Left lung (tissue), 10 donors: Measurements from ENCODE around the gene COQ4. TPM values are rescaled to one million over a fixed set of nuclear protein-coding genes. Genes with fewer than 3 reads are reported as not detected.

Source experiments
- ATAC-seq: fragments of 200-7000 bp; cut with Tn5 transposase; one replicate; pipeline ENCODE4 v1.9.1; 2020; ENCODE audit warnings: moderate library complexity
- DNase-seq, 4 donors: peaks; one replicate each; pipeline ENCODE4 v3.0.0-alpha.2; 2013 to 2020
- H3K27ac ChIP-seq, 2 donors: fragments of 200-600 bp; sonication (generic) in 1 of 2; one replicate each; pipeline versions ENCODE4 v1.5.0 to v1.8.0; 2020 to 2021
- H3K27me3 ChIP-seq, 2 donors: fragments of 200-600 bp; sonication (generic) in 1 of 2; one replicate each; pipeline versions ENCODE4 v1.5.0 to v1.8.0; 2020 to 2021
- H3K36me3 ChIP-seq, 2 donors: fragments of 200-600 bp; sonication (generic) in 1 of 2; one replicate each; pipeline versions ENCODE4 v1.5.0 to v1.8.0; 2020 to 2021
- H3K4me1 ChIP-seq, 2 donors: fragments of 200-600 bp; one replicate each; pipeline ENCODE4 v1.8.0; 2021
- H3K4me3 ChIP-seq, 2 donors: fragments of 200-600 bp; sonication (generic) in 1 of 2; one replicate each; pipeline versions ENCODE4 v1.5.0 to v1.8.0; 2020 to 2021; ENCODE audit warnings: mild to moderate bottlenecking in 1 of 2
- H3K9me3 ChIP-seq, 2 donors: fragments of 200-600 bp; sonication (generic) in 1 of 2; one replicate each; pipeline versions ENCODE4 v1.5.0 to v1.8.0; 2020 to 2021
- intact Hi-C, 2 donors: fragments of 100-400 bp; cut with DNase I; formaldehyde crosslinking; loops; one replicate each; pipeline versions ENCODE4 v1.11.2 to v1.14.2; 2022
- polyA plus RNA-seq, 6 donors: library from polyadenylated mRNA; unstranded; fragments of 120-200 nt; gene quantifications; one replicate each; pipeline ENCODE4 v1.2.1, GENCODE V29; 2013; ENCODE audit not compliant: insufficient read length in 6 of 6
- total RNA-seq, 2 donors: library from RNA; stranded (reverse); fragmentation: NEBNext Ultra II Directional; extraction: Animal tissue kit (Norgen Biotek cat#: 25700); gene quantifications; one replicate each; pipeline ENCODE4 v1.2.1, GENCODE V29; 2021
- TF ChIP-seq, protein P1 (sequence below), 2 donors: fragments of 200-600 bp; sonication (generic) in 1 of 2; IDR thresholded peaks; one replicate each; pipeline versions ENCODE4 v1.5.0 to v1.8.0; 2021; ENCODE audit warnings: antibody characterized with exemption in 2 of 2
- donor health status: DM: no; HTN: yes; CAD: no.
- donor health status: DM: no; HTN: no; CAD: no.

Gene COQ4
- total and polyA plus RNA-seq, 8 donors = 35.5 to 77.1 (median 61.4) TPM

DNA sequence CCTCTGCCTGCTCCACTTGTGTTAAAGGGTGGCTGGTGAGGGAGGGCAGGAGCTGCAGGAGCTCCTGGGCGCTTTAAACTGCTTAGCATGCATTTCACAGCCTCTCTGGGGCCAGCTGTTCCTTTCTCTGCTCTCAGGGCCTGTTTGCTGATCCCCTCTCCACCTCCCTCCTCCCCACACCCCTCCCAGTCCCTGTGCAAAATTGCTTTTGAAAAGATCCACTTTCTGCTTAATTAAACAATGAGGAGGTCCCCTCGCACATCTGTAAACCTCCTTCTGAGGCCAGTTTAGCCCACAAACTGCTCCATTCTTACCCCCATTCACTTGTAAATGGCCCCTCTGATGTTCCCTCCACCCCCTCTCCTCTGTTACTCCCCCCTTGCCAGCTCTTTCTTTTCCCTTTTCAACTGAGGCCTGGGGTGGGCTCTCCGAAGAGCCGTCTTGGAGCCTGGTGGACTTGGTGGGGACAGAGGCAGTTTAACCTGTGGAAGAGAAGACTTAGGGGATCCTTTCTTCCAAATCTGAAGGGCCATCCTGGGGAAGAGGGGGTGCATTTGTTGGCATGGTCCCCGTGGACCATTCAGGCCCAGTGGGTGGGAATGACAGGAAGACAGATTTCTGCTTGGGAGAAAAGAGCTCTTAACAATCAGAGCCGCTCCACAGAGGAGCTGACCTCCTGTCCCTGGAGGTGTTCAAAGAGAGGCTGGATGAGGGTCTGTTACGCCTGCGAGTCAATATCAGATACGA, 60.5 kb downstream of the COQ4 start:
- Histone ChIP-seq H3K4me3 (no peak overlapping the region), H3K27me3 (no peaks in the 10 kb centered on the region), H3K4me1 (no peaks in the 10 kb centered on the region), H3K36me3 (peaks cover 0 to 96% of the 10 kb centered on the region in 2 donors), H3K27ac (no peak overlapping the region), H3K9me3 (no peaks in the 10 kb centered on the region)
- DNase-seq (no peak), ATAC-seq (no peak)
- intact Hi-C loops = no loop called here
- TF ChIP-seq, protein P1, sequence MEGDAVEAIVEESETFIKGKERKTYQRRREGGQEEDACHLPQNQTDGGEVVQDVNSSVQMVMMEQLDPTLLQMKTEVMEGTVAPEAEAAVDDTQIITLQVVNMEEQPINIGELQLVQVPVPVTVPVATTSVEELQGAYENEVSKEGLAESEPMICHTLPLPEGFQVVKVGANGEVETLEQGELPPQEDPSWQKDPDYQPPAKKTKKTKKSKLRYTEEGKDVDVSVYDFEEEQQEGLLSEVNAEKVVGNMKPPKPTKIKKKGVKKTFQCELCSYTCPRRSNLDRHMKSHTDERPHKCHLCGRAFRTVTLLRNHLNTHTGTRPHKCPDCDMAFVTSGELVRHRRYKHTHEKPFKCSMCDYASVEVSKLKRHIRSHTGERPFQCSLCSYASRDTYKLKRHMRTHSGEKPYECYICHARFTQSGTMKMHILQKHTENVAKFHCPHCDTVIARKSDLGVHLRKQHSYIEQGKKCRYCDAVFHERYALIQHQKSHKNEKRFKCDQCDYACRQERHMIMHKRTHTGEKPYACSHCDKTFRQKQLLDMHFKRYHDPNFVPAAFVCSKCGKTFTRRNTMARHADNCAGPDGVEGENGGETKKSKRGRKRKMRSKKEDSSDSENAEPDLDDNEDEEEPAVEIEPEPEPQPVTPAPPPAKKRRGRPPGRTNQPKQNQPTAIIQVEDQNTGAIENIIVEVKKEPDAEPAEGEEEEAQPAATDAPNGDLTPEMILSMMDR (IDR thresholded peaks at IDR 0.05) = no peak

Other genes with a start within 250 kb of the COQ4 start
- 10 to 100 TPM; 34.8 to 56.9 TPM for gene PTGES2, start 195.1 kb upstream of the COQ4 start, total RNA-seq
- 10 to 100 TPM; 25.8 to 45.6 (median 35.9) TPM for gene PTGES2, start 195.1 kb upstream of the COQ4 start, polyA plus RNA-seq
- gene LCN2, start 173.4 kb upstream of the COQ4 start, total RNA-seq = 100 to 1,000 TPM in 1 of 2 donors, 10 to 100 TPM in 1; 37.7 to 155 TPM
- gene LCN2, start 173.4 kb upstream of the COQ4 start, polyA plus RNA-seq = 1 to 10 TPM; 1.3 to 3.1 (median 1.8) TPM
- 10 to 100 TPM; 38.4 to 66.0 TPM for gene BBLN, start 162.6 kb upstream of the COQ4 start, total RNA-seq
- 10 to 100 TPM; 27.1 to 44.3 (median 36.3) TPM for gene BBLN, start 162.6 kb upstream of the COQ4 start, polyA plus RNA-seq
- 100 to 1,000 TPM; 102 to 115 TPM for gene CIZ1, start 131.3 kb upstream of the COQ4 start, total RNA-seq
- gene CIZ1, start 131.3 kb upstream of the COQ4 start, polyA plus RNA-seq = 100 to 1,000 TPM; 140 to 163 (median 148) TPM
- 10 to 100 TPM in 1 of 2 donors, 1 to 10 TPM in 1; 9.0 to 17.2 TPM for gene DNM1, start 119.5 kb upstream of the COQ4 start, total RNA-seq
- gene DNM1, start 119.5 kb upstream of the COQ4 start, polyA plus RNA-seq = 10 to 100 TPM; 60.6 to 90.0 (median 65.3) TPM
- 100 to 1,000 TPM; 108 to 126 TPM for gene GOLGA2, start 46.8 kb upstream of the COQ4 start, total RNA-seq
- 100 to 1,000 TPM in 5 of 6 donors, 10 to 100 TPM in 1; 97.2 to 163 (median 117) TPM for gene GOLGA2, start 46.8 kb upstream of the COQ4 start, polyA plus RNA-seq
- gene SWI5, start 46.6 kb upstream of the COQ4 start, total RNA-seq = 10 to 100 TPM; 16.2 to 25.6 TPM
- 10 to 100 TPM; 29.9 to 36.9 (median 32.5) TPM for gene SWI5, start 46.6 kb upstream of the COQ4 start, polyA plus RNA-seq
- gene TRUB2, start 392 bp upstream of the COQ4 start, total RNA-seq = 10 to 100 TPM; 23.0 to 23.7 TPM
- gene TRUB2, start 392 bp upstream of the COQ4 start, polyA plus RNA-seq = 10 to 100 TPM; 31.8 to 34.6 (median 32.7) TPM
- 10 to 100 TPM; 32.7 to 33.7 TPM for gene SLC27A4, start 17.7 kb downstream of the COQ4 start, total RNA-seq
- gene SLC27A4, start 17.7 kb downstream of the COQ4 start, polyA plus RNA-seq = 10 to 100 TPM in 4 of 6 donors, 1 to 10 TPM in 2; 7.6 to 15.9 (median 11.2) TPM
- gene URM1, start 48.5 kb downstream of the COQ4 start, total RNA-seq = 10 to 100 TPM; 56.4 to 59.9 TPM
- gene URM1, start 48.5 kb downstream of the COQ4 start, polyA plus RNA-seq = 10 to 100 TPM; 55.1 to 66.8 (median 62.3) TPM
- 10 to 100 TPM; 35.8 to 79.0 TPM for gene CERCAM, start 98.0 kb downstream of the COQ4 start, total RNA-seq
- gene CERCAM, start 98.0 kb downstream of the COQ4 start, polyA plus RNA-seq = 10 to 100 TPM; 43.2 to 54.9 (median 46.7) TPM
- 10 to 100 TPM; 21.0 to 21.1 TPM for gene ODF2, start 133.2 kb downstream of the COQ4 start, total RNA-seq
- 10 to 100 TPM; 56.7 to 70.3 (median 63.4) TPM for gene ODF2, start 133.2 kb downstream of the COQ4 start, polyA plus RNA-seq
- 10 to 100 TPM; 21.6 to 27.8 TPM for gene GLE1, start 181.9 kb downstream of the COQ4 start, total RNA-seq
- gene GLE1, start 181.9 kb downstream of the COQ4 start, polyA plus RNA-seq = 10 to 100 TPM; 27.8 to 31.8 (median 30.0) TPM
- 100 to 1,000 TPM; 329 to 404 TPM for gene SPTAN1, start 229.7 kb downstream of the COQ4 start, total RNA-seq
- gene SPTAN1, start 229.7 kb downstream of the COQ4 start, polyA plus RNA-seq = 100 to 1,000 TPM; 288 to 357 (median 320) TPM